ENCODE measurements around the gene AP5S1.
A peak's percentile ranks its signal among the peaks of the same experiment; 100 is the strongest.

The AP5S1 gene

DNA sequence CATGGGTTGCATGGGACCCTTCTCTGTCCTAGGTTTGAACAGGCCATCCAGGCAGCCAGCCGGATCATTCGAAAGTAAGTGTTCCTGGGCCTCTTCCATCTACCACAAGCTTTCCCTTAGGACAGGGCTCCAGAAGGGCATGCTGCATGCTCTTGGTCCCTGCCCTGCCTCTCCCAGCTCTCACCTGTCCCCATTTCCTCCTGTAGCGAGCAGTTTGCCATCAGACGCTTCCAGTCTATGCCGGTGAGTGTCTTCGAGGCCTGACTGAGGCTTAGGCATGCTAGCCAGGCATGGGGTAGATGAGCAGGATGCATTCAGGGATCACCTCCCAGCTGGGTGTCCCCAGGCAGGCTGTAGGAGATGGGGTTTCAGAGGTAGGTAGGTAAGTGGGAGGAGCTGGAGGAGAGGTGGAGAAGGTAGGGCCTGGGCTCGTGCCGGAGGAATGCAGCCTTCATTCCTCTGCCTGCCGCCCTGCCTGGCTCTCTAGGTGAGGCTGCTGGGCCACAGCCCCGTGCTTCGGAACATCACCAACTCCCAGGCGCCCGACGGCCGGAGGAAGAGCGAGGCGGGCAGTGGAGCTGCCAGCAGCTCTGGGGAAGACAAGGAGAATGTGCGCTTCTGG lies 20.0 kb upstream of the AP5S1 start:
- H3K4me2 ChIP-seq (ENCODE audit: insufficient read depth, low read length), result no peak overlapping the region
- H4K20me1 ChIP-seq (ENCODE audit: insufficient read depth, low read length), result peaks cover 29% of the 10 kb centered on the region
- TF ChIP-seq, protein P1, sequence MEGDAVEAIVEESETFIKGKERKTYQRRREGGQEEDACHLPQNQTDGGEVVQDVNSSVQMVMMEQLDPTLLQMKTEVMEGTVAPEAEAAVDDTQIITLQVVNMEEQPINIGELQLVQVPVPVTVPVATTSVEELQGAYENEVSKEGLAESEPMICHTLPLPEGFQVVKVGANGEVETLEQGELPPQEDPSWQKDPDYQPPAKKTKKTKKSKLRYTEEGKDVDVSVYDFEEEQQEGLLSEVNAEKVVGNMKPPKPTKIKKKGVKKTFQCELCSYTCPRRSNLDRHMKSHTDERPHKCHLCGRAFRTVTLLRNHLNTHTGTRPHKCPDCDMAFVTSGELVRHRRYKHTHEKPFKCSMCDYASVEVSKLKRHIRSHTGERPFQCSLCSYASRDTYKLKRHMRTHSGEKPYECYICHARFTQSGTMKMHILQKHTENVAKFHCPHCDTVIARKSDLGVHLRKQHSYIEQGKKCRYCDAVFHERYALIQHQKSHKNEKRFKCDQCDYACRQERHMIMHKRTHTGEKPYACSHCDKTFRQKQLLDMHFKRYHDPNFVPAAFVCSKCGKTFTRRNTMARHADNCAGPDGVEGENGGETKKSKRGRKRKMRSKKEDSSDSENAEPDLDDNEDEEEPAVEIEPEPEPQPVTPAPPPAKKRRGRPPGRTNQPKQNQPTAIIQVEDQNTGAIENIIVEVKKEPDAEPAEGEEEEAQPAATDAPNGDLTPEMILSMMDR (IDR thresholded peaks at IDR 0.05; ENCODE audit: borderline replicate concordance, extremely low read depth, low read length, poor library complexity, severe bottlenecking), result no peak
- no peak for TF ChIP-seq EZH2 (IDR thresholded peaks at IDR 0.05; ENCODE audit: borderline replicate concordance, low read depth, low read length, severe bottlenecking)
- ATAC-seq (ENCODE audit: insufficient read depth, low read depth), result no peak
- H3K27me3 ChIP-seq (ENCODE audit: insufficient read depth, low read length, poor library complexity), result no peaks in the 10 kb centered on the region
- peak overlapping the region; percentile 79 for H3K27ac ChIP-seq (ENCODE audit: low read length)
- peak overlapping the region; percentile 38; the same call in 1 of the 2 replicates for H3K9ac ChIP-seq (ENCODE audit: low read depth, low read length)
- no peak for DNase-seq
- H3K4me1 ChIP-seq (ENCODE audit: insufficient read depth, low read length), result peaks cover 48% of the 10 kb centered on the region
- peaks cover 89% of the 10 kb centered on the region for H3K36me3 ChIP-seq (ENCODE audit: insufficient read depth, low read length)
- no peak overlapping the region for H2AFZ ChIP-seq (ENCODE audit: low read depth, low read length)
- no peaks in the 10 kb centered on the region for H3K9me3 ChIP-seq (ENCODE audit: insufficient read depth, low read length, severe bottlenecking)
- H3K4me3 ChIP-seq (ENCODE audit: low read depth in 1 of 2, low read length in 2 of 2), result no peak overlapping the region
- peaks cover 47% of the 10 kb centered on the region for H3K79me2 ChIP-seq (ENCODE audit: insufficient read depth, low read length)

DNA sequence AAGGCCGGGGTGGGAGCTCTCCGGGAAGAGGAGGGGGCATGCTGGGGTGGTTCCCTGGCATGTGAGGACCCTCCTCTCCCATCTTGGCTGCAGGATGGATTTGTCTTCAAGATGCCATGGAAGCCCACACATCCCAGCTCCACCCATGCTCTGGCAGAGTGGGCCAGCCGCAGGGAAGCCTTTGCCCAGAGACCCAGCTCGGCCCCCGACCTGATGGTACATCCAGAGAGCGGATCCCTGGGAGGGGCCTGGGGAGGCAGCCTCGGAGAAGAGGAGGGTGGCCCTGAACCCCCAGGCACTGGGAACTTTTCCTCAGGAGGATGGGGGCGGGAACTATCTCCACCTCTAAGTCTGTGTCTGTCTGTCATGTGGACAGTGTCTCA lies 19.5 kb upstream of the AP5S1 start:
- TF ChIP-seq, protein P1 (IDR thresholded peaks at IDR 0.05; ENCODE audit: borderline replicate concordance, extremely low read depth, low read length, poor library complexity, severe bottlenecking), result no peak
- no peak for TF ChIP-seq EZH2 (IDR thresholded peaks at IDR 0.05; ENCODE audit: borderline replicate concordance, low read depth, low read length, severe bottlenecking)
- no peak for DNase-seq
- Histone ChIP-seq H4K20me1 (ENCODE audit: insufficient read depth, low read length) (peaks cover 29% of the 10 kb centered on the region), H3K4me2 (ENCODE audit: insufficient read depth, low read length) (no peak overlapping the region), H3K4me1 (ENCODE audit: insufficient read depth, low read length) (peaks cover 43% of the 10 kb centered on the region), H3K4me3 (ENCODE audit: low read depth in 1 of 2, low read length in 2 of 2) (no peak overlapping the region), H3K79me2 (ENCODE audit: insufficient read depth, low read length) (peaks cover 42% of the 10 kb centered on the region), H3K9ac (ENCODE audit: low read depth, low read length) (no peak overlapping the region), H3K27ac (ENCODE audit: low read length) (no peak overlapping the region), H3K27me3 (ENCODE audit: insufficient read depth, low read length, poor library complexity) (no peaks in the 10 kb centered on the region), H3K9me3 (ENCODE audit: insufficient read depth, low read length, severe bottlenecking) (no peaks in the 10 kb centered on the region), H2AFZ (ENCODE audit: low read depth, low read length) (no peak overlapping the region), H3K36me3 (ENCODE audit: insufficient read depth, low read length) (peaks cover 94% of the 10 kb centered on the region)
- no peak for ATAC-seq (ENCODE audit: insufficient read depth, low read depth)

DNA sequence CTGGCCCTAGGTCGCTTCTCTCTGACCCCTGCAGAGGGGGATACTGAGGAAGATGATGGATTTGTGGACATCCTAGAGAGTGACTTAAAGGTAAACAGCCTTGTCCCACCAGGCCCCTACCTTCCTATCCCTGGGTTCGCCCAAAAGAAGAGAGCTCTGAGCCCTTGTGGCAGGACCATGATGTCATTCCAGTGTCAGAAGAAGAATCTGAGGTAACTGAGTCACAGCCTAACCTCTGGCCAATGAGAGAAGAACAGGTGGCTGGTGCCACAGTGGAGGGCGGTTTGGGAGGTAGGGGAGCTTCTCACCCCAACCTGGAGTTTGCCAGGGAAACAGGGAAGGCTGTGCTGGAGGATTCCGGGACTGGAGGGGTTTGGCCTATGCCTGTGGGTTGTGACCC lies 19.0 kb upstream of the AP5S1 start:
- Histone ChIP-seq H3K79me2 (ENCODE audit: insufficient read depth, low read length) (peaks cover 41% of the 10 kb centered on the region), H3K4me1 (ENCODE audit: insufficient read depth, low read length) (peaks cover 42% of the 10 kb centered on the region), H3K36me3 (ENCODE audit: insufficient read depth, low read length) (peaks cover 98% of the 10 kb centered on the region), H3K4me3 (ENCODE audit: low read depth in 1 of 2, low read length in 2 of 2) (no peak overlapping the region), H3K9me3 (ENCODE audit: insufficient read depth, low read length, severe bottlenecking) (no peaks in the 10 kb centered on the region), H3K27me3 (ENCODE audit: insufficient read depth, low read length, poor library complexity) (no peaks in the 10 kb centered on the region), H3K27ac (ENCODE audit: low read length) (peak overlapping the region; percentile 34; the same call in 1 of the 2 replicates), H3K4me2 (ENCODE audit: insufficient read depth, low read length) (no peak overlapping the region), H4K20me1 (ENCODE audit: insufficient read depth, low read length) (peaks cover 29% of the 10 kb centered on the region), H2AFZ (ENCODE audit: low read depth, low read length) (no peak overlapping the region), H3K9ac (ENCODE audit: low read depth, low read length) (no peak overlapping the region)
- TF ChIP-seq, protein P1 (IDR thresholded peaks at IDR 0.05; ENCODE audit: borderline replicate concordance, extremely low read depth, low read length, poor library complexity, severe bottlenecking), result no peak
- no peak for TF ChIP-seq EZH2 (IDR thresholded peaks at IDR 0.05; ENCODE audit: borderline replicate concordance, low read depth, low read length, severe bottlenecking)
- DNase-seq (no peak), ATAC-seq (ENCODE audit: insufficient read depth, low read depth) (no peak)

Measured in DND-41 (cell line).